Keratinocyte (primary cell): ENCODE measurements around the gene SCAPER. TPM values are rescaled to one million over a fixed set of nuclear protein-coding genes. Genes with fewer than 3 reads are reported as not detected.

Experiments used
- polyA plus RNA-seq, 5 experiments: library from polyadenylated mRNA; depleted of rRNA in 3 of 5; stranded (reverse) in 3 of 5; stranded (forward) in 1 of 5; unstranded in 1 of 5; fragments of >200 nt; gene quantifications; 1 replicate in 1 of 5; 2 replicates in 3 of 5; 3 replicates in 1 of 5; pipeline versions ENCODE4 v1.2.1 to v1.2.3, GENCODE V29; 2011 to 2012; ENCODE audit warnings: missing spikeins in 2 of 5, low read depth in 1 of 5, low replicate concordance in 1 of 5
- small RNA-seq, 3 experiments: library from RNA; depleted of rRNA; stranded (forward); fragments of <200 nt; gene quantifications; one replicate each; pipeline ENCODE3, GENCODE V24; 2012; ENCODE audit warnings: low read depth in 3 of 3, low replicate concordance in 1 of 3; ENCODE audit not compliant: insufficient read length in 3 of 3

The SCAPER gene
- polyA plus RNA-seq, 1 donor (not counting 4 experiments of a cell fraction or from before 2014, with no cell fraction given), result 5.2 TPM

Small RNAs within 50 kb of the gene (small RNA-seq; reads per million reads assigned to genes)
- 0 reads per million in 3 experiments for gene AC090751.1
- gene MIR3713, result 0 reads per million in 3 experiments

Other genes with a start within 250 kb of the SCAPER start
- 52.6 to 118 TPM (median 59.6 TPM) in 3 replicates for gene RCN2, start 26.4 kb upstream of the SCAPER start, polyA plus RNA-seq
- 9.6 to 11.2 TPM (median 10.0 TPM) in 3 replicates for gene PSTPIP1, start 89.8 kb upstream of the SCAPER start, polyA plus RNA-seq
- gene TSPAN3, start 165.8 kb upstream of the SCAPER start, polyA plus RNA-seq, result 181 to 210 TPM (median 193 TPM) in 3 replicates